ENCODE results near the gene NUP153. TPM values are rescaled to one million over a fixed set of nuclear protein-coding genes. Genes with fewer than 3 reads are reported as not detected.

NUP153 gene
- total RNA-seq, 1 experiment from 2014 or later, result 31.3 TPM

GRCh38 chr6:17663226-17663625, 43.5 kb downstream of the NUP153 start:
- DNase-seq (ENCODE audit: low spot score), result no peak

DNA sequence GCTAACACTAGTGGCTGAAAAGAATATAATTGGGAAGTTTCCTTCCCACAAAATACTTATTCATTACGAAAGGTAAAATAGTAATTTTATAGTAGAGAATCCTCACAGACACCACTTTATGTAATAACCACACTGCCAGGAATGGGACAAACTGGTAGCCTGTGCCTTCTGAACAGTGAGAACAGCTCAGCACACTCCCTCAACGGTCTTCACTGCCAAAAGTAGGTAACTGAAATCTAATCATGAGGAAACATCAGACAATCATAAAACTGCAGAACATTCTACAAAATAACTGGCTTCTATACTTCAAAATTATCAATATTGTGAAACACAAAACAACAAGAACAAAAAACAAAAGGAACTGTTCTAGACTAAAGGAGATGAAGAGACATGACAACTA, 44.1 kb downstream of the NUP153 start:
- DNase-seq (ENCODE audit: low spot score), result no peak

GRCh38 chr6:17656644-17657043, 50.1 kb downstream of the NUP153 start:
- no peak for DNase-seq (ENCODE audit: low spot score)

DNA sequence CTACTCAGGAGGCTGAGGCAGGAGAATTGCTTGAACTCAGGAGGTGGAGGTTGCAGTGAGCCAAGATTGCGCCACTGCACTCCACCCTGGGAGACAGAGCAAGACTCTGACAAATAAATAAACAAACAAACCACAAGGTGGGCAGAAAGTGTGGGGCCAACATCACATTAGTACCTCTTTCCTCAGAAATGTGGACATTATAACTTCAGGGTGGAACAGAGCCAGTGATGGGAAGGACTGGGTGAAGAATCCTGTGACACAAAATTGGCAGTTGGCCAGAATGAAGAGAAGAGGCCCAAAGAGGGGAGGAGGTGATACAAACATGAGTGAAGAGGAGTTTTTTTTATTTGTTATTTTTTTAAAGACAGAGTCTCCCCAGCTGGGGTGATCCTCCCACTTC, 50.6 kb downstream of the NUP153 start:
- peak; percentile 11 for DNase-seq (ENCODE audit: low spot score)

GRCh38 chr6:17653198-17653882, 53.4 kb downstream of the NUP153 start:
- DNase-seq (ENCODE audit: low spot score), result no peak

DNA sequence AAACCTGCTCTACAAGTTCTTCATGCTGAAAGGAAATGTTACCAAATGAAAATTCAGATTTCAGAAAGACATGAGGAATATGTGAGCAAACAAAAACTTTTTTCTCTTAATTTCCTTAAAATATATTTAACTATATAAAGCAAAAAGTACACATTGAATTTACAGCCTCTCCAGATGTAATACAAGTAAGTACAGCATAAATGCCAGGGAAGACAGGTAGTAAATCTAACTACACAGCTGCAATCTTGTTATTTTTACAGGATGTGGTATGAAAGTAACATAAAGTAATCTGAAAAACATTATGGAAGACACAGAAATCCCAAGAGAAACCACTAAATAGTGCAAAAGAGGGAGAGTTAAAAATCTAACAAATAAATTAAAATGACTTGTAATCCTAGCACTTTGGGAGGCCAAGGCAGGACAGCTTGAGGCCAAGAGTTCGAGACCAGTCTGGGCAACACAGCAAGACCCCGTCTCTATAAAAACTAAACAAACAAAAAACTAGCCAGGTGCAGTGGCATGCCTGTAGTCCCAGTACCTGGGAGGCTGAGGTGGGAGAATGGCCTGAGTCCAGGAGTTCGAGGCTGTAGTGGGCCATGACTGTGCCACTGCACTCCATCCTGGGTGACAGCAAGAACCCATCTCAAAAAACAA, 55.9 kb downstream of the NUP153 start:
- DNase-seq (ENCODE audit: low spot score), result no peak

DNA sequence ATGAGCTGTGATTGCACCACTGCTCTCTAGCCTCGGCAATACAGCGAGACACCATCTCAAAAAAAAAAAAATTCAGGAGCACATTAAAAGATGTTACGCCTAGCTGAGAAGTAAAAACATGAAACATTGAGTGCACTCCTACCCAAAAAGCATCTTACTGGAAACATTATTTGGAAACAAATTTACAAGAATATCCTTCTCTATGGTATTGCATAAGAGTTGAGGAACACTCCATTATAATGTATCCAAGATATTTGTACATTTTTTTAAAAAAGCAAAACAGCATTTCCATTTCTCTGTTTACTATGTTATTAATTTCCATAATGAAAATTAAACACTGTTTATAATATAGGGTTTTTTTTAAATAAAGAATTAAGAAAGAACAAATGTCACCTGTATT, 58.0 kb downstream of the NUP153 start:
- DNase-seq (ENCODE audit: low spot score), result no peak

DNA sequence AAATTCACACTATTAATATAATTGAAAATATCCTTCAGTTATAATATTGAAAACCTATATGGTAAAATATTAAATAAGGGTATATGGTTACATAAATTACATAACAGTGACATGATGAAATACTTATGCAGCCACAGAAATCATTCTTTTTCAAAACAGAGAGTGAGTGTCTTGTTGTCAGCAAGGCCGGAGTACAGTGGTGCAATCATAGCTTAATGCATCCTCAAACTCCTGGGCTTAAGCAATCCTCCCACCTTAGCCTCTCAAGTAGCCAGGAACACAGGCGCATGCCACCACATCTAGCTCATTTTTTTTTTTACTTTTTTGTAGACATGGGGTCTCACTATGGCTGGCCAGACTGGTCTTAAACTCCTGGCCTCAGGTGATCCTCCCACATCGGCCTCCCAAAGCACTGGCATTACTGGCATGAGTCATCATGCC, 66.2 kb downstream of the NUP153 start:
- DNase-seq (ENCODE audit: low spot score), result no peak

DNA sequence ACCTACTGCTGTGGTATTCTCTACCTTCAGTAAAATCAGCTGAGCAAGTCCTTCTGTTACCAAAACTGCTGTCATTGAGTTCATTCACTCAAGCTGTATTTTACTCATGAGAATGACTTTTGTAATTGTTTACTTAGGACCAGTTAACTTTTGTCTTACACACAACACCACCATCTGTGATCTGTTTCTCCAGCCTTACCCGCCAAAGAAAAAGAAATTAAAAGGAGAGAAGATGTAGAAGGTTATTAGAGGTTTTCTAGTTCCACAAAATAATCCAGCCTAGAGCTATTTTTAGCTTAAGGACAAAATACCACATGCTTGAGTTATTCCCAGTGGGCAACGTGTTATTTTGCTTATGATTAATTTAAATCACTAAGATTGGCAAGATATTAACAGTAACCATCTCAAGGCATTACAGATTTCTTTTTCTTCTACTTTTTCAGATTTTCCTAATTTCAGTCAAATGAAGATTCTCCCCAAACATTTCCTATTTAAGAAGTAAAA, 68.5 kb downstream of the NUP153 start:
- no peak for DNase-seq (ENCODE audit: low spot score)

DNA sequence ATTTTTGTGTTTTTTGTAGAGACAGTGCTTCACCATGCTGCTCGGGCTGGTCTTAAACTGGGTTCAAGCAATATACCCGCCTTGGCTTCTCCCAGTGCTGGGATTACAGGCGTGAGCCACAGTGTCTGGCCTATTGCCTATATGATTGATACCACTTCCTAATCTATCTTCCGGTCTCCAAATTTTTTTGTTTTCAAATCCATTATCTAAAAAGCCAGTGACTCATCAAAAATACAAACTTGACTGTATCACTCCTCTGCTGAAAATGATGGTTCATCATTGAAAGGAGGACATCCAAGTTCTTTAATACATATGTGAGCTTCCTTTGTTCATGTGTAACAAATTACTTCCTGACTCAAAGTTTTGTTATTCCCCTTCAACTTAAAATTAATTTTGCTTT, 71.2 kb downstream of the NUP153 start:
- no peak for DNase-seq (ENCODE audit: low spot score)

DNA sequence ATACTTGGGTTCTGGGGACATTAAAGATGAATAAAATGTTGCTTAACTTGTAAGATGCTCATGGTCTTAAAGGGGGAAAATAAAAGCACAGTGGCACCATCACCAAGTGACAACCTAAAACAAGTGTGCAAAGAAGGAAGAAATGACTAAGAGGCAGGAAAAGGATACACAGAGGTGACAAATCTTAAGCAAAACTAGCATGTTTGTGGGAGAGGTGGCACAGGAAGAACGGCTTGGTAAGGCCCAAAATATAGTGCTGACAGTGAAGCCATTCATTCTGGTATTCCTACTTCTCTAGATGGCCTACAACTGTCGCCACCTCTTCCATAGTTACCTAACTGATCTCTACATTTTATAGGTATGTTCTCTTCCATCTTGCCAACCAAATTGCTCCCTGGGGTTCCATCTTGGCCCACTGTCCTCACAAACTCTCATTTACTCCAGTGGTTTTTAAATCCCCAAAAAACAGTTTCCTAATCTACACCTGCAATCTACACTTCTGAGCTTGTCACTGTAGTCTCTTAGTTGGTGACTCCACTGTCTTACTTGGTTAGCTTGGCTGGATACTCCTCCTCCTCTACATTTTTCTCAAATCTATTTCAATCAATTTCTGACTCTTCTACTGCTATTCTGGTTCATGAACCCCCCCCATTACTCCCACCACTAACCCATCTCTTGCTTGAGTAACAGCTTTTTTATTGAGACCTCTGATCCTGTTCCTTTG, 73.1 kb downstream of the NUP153 start:
- DNase-seq (ENCODE audit: low spot score), result no peak

- no peak for DNase-seq (ENCODE audit: low spot score)
Observed at GRCh38 chr6:17632934-17633333, 73.8 kb downstream of the NUP153 start.

DNA sequence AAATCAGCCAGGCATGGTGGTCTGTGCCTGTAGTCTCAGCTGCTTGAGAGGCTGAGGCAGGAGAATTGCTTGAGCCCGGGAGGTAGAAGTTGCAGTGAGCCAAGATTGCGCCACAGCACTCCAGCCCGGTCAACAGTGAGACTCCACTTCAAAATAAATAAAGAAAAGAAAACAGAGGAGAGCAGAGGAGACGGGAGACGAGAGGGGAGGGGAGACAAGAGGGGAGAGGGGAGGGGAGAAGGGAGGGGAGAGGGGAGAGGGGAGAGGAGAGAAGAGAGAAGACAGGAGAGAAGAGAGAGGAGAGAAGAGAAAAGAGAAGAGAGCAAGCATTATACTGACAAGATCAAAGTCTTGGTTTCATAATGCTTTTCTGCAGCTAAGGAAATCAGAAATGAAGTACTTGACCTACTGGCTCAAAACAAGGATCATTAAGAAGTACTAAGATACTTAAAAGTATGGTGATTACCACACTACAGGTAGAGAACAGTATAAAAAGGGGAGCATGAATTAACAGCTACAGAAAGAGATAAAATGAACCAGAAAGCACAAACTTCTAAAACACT, 76.1 kb downstream of the NUP153 start:
- DNase-seq (ENCODE audit: low spot score), result no peak

GRCh38 chr6:17629824-17630510, 76.8 kb downstream of the NUP153 start:
- DNase-seq (ENCODE audit: low spot score), result no peak

- DNase-seq (ENCODE audit: low spot score), result no peak
Observed at GRCh38 chr6:17628873-17629272, 77.9 kb downstream of the NUP153 start.

- no peak for DNase-seq (ENCODE audit: low spot score)
Observed at GRCh38 chr6:17624396-17624795, 82.3 kb downstream of the NUP153 start.

- no peak for DNase-seq (ENCODE audit: low spot score)
Observed at GRCh38 chr6:17622144-17622543, 84.6 kb downstream of the NUP153 start.

DNA sequence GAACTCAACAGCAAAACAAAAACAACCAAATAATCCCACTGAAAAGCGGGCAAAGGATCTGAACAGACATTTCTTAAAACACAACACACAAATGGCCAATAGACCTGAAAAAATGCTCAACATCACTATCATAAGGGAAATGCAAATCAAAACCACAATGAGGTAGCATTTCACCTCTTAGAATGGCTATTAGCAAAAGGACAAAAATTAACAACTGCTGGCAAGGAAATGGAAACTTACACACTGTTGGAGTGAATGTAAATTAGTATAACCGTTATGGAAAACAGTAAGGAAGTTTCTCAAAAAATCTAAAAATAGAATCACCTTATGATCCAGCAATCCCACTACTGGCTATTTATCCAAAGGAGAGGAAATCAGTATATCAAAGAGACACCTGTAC, 85.7 kb downstream of the NUP153 start:
- no peak for DNase-seq (ENCODE audit: low spot score)

GRCh38 chr6:17615794-17616193, 90.9 kb downstream of the NUP153 start:
- no peak for DNase-seq (ENCODE audit: low spot score)

DNA sequence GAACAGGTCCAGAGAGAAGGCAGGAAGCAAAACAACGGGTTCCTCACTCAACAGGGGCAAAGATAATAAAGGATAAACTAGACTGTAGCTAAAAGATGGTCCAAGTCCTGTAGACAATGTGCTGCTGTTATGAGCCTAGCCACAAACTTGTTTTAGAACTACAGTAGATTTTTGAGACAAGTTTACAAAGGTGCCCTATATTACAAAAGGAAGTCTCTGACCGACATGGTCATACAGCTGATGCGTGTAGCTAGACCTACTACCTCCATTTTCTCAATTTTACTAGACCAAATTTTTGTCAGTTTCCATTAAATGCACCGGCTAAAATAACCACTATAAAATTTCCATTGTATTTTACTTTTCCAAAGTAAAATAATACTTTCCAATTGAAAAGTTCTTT, 94.7 kb downstream of the NUP153 start:
- no peak for DNase-seq (ENCODE audit: low spot score)

- DNase-seq (ENCODE audit: low spot score), result peak; percentile 37
Observed at GRCh38 chr6:17610835-17611234, 95.9 kb downstream of the NUP153 start.

DNA sequence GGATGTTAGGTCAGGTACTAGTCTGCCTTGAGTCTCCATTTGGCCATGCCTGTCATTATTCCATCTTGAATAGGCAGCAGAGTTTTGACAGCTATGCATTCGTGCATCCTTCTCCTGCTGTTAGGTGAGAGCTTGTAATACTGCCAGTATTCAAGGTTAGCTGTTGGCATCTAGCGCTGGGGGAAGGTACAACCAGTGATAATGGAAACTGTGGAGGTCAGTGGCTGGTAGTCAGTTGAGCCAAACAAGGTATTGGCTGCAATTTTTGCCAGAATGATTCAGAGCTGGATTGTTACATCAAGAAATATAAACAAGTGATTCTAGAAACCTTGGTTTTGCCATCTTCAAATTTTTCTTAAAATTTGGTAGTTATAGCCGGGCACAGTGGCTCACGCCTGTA, 100.1 kb downstream of the NUP153 start:
- DNase-seq (ENCODE audit: low spot score), result no peak

Data from HT-29 (cell line).